ENCODE results near the gene FYN.

- TF ChIP-seq EZH2 (IDR thresholded peaks at IDR 0.05; ENCODE audit: insufficient read depth, poor library complexity, severe bottlenecking): no peak
- TF ChIP-seq EZH2phosphoT487 (IDR thresholded peaks at IDR 0.05; ENCODE audit: insufficient read depth, low read depth): no peak
These were observed 120.8 kb downstream of the FYN start for GRCh38 chr6:111752476-111752875.
